B cell (primary cell): ENCODE data around the gene LRP2. TPM values are rescaled to one million over a fixed set of nuclear protein-coding genes. Genes with fewer than 3 reads are reported as not detected.
"Not testable (repeated sequence)": the region's sequence is repeated elsewhere in the genome, so short reads cannot be mapped to it uniquely, and the experiment has no call there.

Experiments used
- ATAC-seq: fragments of 200-7000 bp; cut with Tn5 transposase; one replicate; pipeline ENCODE4 v1.10.0; 2021; ENCODE audit warnings: low read depth, mild to moderate bottlenecking, moderate number of reproducible peaks, moderate library complexity
- CTCF ChIA-PET: fragments of 350-600 bp; sonication (Branson Sonifier 250); formaldehyde crosslinking; loops from one replicate; lab custom pipeline; 2021; ENCODE audit warnings: antibody characterized with exemption, inconsistent platforms; lab: Charles Lee
- POLR2A ChIA-PET: fragments of 350-600 bp; sonication (Branson Sonifier 250); formaldehyde crosslinking; loops from one replicate; lab custom pipeline; 2021; ENCODE audit warnings: antibody characterized with exemption; lab: Charles Lee
- DNase-seq: peaks from one replicate; pipeline ENCODE4 v3.0.0; 2013
- H2AFZ ChIP-seq: 2 replicates; pipeline ENCODE4 v1.6.1; 2012; ENCODE audit warnings: mild to moderate bottlenecking, low read depth, low read length; ENCODE audit not compliant: insufficient read depth, poor library complexity, severe bottlenecking
- H3K27ac ChIP-seq, 2 donors: 1 replicate in 1 of 2; 2 replicates in 1 of 2; pipeline ENCODE4 v1.5.1; 2012 to 2013; ENCODE audit warnings: low read length in 2 of 2, mild to moderate bottlenecking in 2 of 2, moderate library complexity in 1 of 2
- H3K27me3 ChIP-seq, 4 experiments: fragments of 200-600 bp in 1 of 4; sonication (generic) in 1 of 4; replicated peaks in 1 of 4; 1 replicate in 2 of 4; 2 replicates in 2 of 4; pipeline versions ENCODE4 v1.6.1 to v1.7.0; 2013 to 2016; ENCODE audit warnings: low read length in 3 of 4, mild to moderate bottlenecking in 2 of 4, mixed read lengths in 1 of 4, moderate library complexity in 1 of 4; ENCODE audit not compliant: insufficient read depth in 4 of 4, control insufficient read depth in 3 of 4; ENCODE audit errors: control extremely low read depth in 1 of 4
- H3K36me3 ChIP-seq, 2 experiments: replicated peaks in 1 of 2; 1 replicate in 1 of 2; 2 replicates in 1 of 2; pipeline versions ENCODE4 v1.6.1 to v1.7.1; 2013; ENCODE audit warnings: low read length in 1 of 2; ENCODE audit not compliant: insufficient read depth in 2 of 2, control insufficient read depth in 1 of 2; ENCODE audit errors: control extremely low read depth in 1 of 2, extremely low read depth in 1 of 2
- H3K4me1 ChIP-seq, 2 donors: fragments of 200-600 bp in 1 of 2; sonication (generic) in 1 of 2; 1 replicate in 1 of 2; 2 replicates in 1 of 2; pipeline versions ENCODE4 v1.5.1 to v1.6.1; 2013 to 2017; ENCODE audit warnings: low read length in 2 of 2; ENCODE audit not compliant: control insufficient read depth in 2 of 2, insufficient read depth in 2 of 2
- H3K4me2 ChIP-seq: replicated peaks from 2 replicates; pipeline ENCODE3; 2012; ENCODE audit warnings: mild to moderate bottlenecking, low read depth, low read length; ENCODE audit not compliant: poor library complexity, severe bottlenecking
- H3K4me3 ChIP-seq, 5 experiments: fragments of 200-600 bp in 1 of 5; sonication (generic) in 1 of 5; 1 replicate in 3 of 5; 2 replicates in 2 of 5; pipeline versions ENCODE4 v1.5.1 to v1.7.0; 2011 to 2016; ENCODE audit warnings: low read length in 4 of 5, mild to moderate bottlenecking in 4 of 5, low read depth in 2 of 5, control low read depth in 1 of 5, moderate library complexity in 1 of 5; ENCODE audit not compliant: insufficient read depth in 1 of 5; ENCODE audit errors: control extremely low read depth in 1 of 5, extremely low read depth in 1 of 5
- H3K79me2 ChIP-seq: fragments of 200-600 bp; sonication (generic); one replicate; pipeline ENCODE4 v1.6.0; 2016; ENCODE audit warnings: low read length; ENCODE audit not compliant: control insufficient read depth, insufficient read depth
- H3K9ac ChIP-seq: fragments of 200-600 bp; sonication (generic); 2 replicates; pipeline ENCODE4 v1.6.1; 2017; ENCODE audit warnings: mild to moderate bottlenecking, low read length, moderate library complexity
- H3K9me3 ChIP-seq, 3 donors: one replicate each; pipeline versions ENCODE4 v1.6.1 to v1.7.1; 2013; ENCODE audit warnings: low read length in 2 of 3; ENCODE audit not compliant: control insufficient read depth in 2 of 3, insufficient read depth in 1 of 3; ENCODE audit errors: control extremely low read depth in 1 of 3
- H4K20me1 ChIP-seq: 2 replicates; pipeline ENCODE4 v1.6.0; 2012; ENCODE audit warnings: mild to moderate bottlenecking, low read length; ENCODE audit not compliant: insufficient read depth, control insufficient read depth, poor library complexity, severe bottlenecking
- H3K27ac Mint-ChIP-seq: one replicate; pipeline ENCODE4 v1.8.0; 2021; ENCODE audit warnings: mixed read lengths
- H3K27me3 Mint-ChIP-seq: one replicate; pipeline ENCODE4 v1.8.0; 2021; ENCODE audit warnings: mixed read lengths
- H3K4me1 Mint-ChIP-seq: one replicate; pipeline ENCODE4 v1.8.0; 2021; ENCODE audit warnings: mixed read lengths
- H3K4me3 Mint-ChIP-seq: one replicate; pipeline ENCODE4 v1.8.0; 2021; ENCODE audit warnings: mixed read lengths
- H3K9me3 Mint-ChIP-seq: one replicate; pipeline ENCODE4 v1.8.0; 2022; ENCODE audit warnings: mixed read lengths; ENCODE audit not compliant: insufficient read depth
- EZH2 ChIP-seq: IDR thresholded peaks from 2 replicates; pipeline ENCODE4 v1.6.1; 2012; ENCODE audit warnings: borderline replicate concordance, low read depth, mild to moderate bottlenecking, moderate library complexity, low read length; ENCODE audit not compliant: insufficient read depth, poor library complexity, severe bottlenecking
- WGBS: methylation state at CpG from one replicate; pipeline ENCODE4 v1.1.5; 2013; ENCODE audit warnings: missing lambda C conversion rate; ENCODE audit not compliant: insufficient coverage; 5-methylcytosine and 5-hydroxymethylcytosine counted together
- intact Hi-C: fragments of 100-400 bp; cut with micrococcal nuclease; formaldehyde crosslinking; loops from one replicate; pipeline ENCODE4 v1.10.0; 2022
- polyA plus RNA-seq: library from polyadenylated mRNA; depleted of rRNA; stranded (reverse); fragments of >200 nt; gene quantifications from 2 replicates; pipeline ENCODE4 v1.2.3, GENCODE V29; 2012
- total RNA-seq, 2 donors: library from RNA; stranded (reverse); fragments of 120-200 nt in 1 of 2; gene quantifications; 1 replicate in 1 of 2; 2 replicates in 1 of 2; pipeline versions ENCODE4 v1.2.3 to v1.2.4, GENCODE V29; 2013 to 2022
- TF ChIP-seq, protein P1 (sequence below): fragments of 200-600 bp; IDR thresholded peaks from one replicate; pipeline ENCODE4 v1.8.0; 2022; ENCODE audit warnings: antibody characterized with exemption, mild to moderate bottlenecking

LRP2 gene
- total and polyA plus RNA-seq, 2 donors (not counting 1 experiment from before 2014, with no cell fraction given) = not detected

DNA sequence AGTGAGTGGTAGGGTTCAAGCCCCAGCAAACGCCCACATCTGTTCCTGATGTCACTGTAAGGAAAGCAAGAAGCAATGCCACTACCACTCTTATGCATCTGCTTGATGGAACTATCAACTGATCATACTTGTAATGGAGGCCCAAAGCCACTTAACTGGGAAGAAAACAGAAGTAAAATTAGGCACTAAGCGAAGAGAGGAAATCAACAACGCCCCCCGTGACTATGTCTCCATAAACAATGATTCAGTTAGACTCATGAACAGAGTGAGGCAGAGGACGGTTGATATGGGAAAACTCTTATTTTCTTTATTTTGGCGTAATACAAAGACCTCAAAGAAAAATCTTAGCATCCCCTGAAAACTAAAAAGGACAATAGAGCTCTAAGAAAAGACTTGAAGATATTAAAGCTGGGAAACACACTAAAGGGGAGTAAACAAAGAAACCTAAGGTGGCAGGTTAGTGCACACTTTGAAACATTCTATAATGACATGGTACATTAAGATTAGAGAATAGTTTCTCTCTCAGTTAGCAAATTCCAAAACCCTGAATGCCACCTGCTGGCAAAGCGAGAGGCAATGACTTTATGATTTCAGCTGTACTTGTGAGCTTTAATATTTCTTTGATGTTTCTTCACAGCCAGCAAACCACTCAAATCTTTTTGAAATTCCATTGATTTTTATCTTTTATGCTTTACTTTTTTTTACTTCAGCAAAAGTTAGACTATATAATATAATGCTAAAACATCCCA is 86.5 kb downstream of the LRP2 start:
- CTCF ChIA-PET = no interaction called here
- 100% methylated on average over 1 of the region's 7 CpGs for WGBS
- POLR2A ChIA-PET = no interaction called here
- no peaks in the 10 kb centered on the region for H3K4me1 Mint-ChIP-seq
- peaks cover 7% of the 10 kb centered on the region for H3K27me3 Mint-ChIP-seq
- DNase-seq = no peak
- Histone ChIP-seq H3K27ac (no peak overlapping the region), H3K9ac (no peak overlapping the region), H3K4me2 (no peak overlapping the region), H3K4me3 (no peak overlapping the region), H3K9me3 (no peaks in the 10 kb centered on the region), H3K27me3 (no peaks in the 10 kb centered on the region), H3K36me3 (no peaks in the 10 kb centered on the region), H4K20me1 (no peaks in the 10 kb centered on the region), H2AFZ (no peak overlapping the region), H3K4me1 (no peaks in the 10 kb centered on the region), H3K79me2 (no peaks in the 10 kb centered on the region)
- no peaks in the 10 kb centered on the region for H3K9me3 Mint-ChIP-seq
- H3K27ac Mint-ChIP-seq = no peak overlapping the region
- no peak for TF ChIP-seq EZH2
- TF ChIP-seq, protein P1, sequence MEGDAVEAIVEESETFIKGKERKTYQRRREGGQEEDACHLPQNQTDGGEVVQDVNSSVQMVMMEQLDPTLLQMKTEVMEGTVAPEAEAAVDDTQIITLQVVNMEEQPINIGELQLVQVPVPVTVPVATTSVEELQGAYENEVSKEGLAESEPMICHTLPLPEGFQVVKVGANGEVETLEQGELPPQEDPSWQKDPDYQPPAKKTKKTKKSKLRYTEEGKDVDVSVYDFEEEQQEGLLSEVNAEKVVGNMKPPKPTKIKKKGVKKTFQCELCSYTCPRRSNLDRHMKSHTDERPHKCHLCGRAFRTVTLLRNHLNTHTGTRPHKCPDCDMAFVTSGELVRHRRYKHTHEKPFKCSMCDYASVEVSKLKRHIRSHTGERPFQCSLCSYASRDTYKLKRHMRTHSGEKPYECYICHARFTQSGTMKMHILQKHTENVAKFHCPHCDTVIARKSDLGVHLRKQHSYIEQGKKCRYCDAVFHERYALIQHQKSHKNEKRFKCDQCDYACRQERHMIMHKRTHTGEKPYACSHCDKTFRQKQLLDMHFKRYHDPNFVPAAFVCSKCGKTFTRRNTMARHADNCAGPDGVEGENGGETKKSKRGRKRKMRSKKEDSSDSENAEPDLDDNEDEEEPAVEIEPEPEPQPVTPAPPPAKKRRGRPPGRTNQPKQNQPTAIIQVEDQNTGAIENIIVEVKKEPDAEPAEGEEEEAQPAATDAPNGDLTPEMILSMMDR = no peak
- intact Hi-C loops = no loop called here
- no peak for ATAC-seq
- no peak overlapping the region for H3K4me3 Mint-ChIP-seq

DNA sequence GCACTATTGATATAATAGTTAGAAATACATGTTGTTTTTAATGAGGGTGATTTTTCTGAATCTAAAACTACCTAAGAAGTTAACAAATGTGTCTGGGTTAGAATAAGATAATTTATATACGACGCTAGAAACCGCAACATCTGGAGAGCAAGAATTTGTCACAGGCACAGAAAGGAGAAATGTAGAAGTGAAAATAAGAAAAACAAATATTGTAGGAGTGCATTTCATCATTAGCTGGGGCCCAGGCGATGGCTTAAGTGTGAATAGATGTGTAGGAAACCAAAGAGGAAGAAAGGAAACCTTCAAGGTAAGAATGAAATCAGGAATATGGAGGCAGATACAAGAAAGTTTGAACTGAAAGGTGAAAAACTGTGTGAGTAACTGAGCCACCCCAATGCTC is 90.3 kb downstream of the LRP2 start:
- TF ChIP-seq, protein P1 = no peak
- no peak for TF ChIP-seq EZH2

DNA sequence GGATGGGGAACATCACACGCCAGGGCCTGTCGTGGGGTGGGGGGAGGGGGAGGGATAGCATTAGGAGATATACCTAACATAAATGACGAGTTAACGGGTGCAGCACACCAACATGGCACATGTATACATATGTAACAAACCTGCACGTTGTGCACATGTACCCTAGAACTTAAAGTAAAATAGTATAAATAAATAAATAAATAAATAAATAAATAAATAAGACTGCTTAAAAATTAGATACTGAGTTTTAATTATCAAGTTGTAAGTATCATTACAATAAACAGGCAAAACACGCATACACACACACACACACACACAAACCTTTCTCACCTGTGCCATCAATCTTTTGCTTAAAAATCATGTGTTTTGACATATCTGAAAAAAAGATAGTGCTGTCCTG is 91.8 kb downstream of the LRP2 start:
- H3K4me3 Mint-ChIP-seq, H3K4me1 Mint-ChIP-seq, H3K27ac Mint-ChIP-seq, ATAC-seq, H3K4me3 ChIP-seq, H4K20me1 ChIP-seq, H3K9ac ChIP-seq, H3K36me3 ChIP-seq, CTCF ChIA-PET, H3K79me2 ChIP-seq, H3K9me3 Mint-ChIP-seq, DNase-seq, H3K9me3 ChIP-seq, H3K4me1 ChIP-seq, H3K27me3 Mint-ChIP-seq, POLR2A ChIA-PET, H3K27ac ChIP-seq, intact Hi-C loops, H2AFZ ChIP-seq, H3K4me2 ChIP-seq, H3K27me3 ChIP-seq: not testable (repeated sequence)
- WGBS = no CpG with 5 or more reads among the region's 6 CpGs

More for the DNA sequence above, 90.3 kb downstream of the LRP2 start:
- Histone ChIP-seq H3K27ac (no peak overlapping the region), H3K4me1 (no peaks in the 10 kb centered on the region), H3K79me2 (no peaks in the 10 kb centered on the region), H4K20me1 (no peaks in the 10 kb centered on the region), H3K36me3 (no peaks in the 10 kb centered on the region), H3K27me3 (no peaks in the 10 kb centered on the region), H3K9ac (no peak overlapping the region), H3K9me3 (no peaks in the 10 kb centered on the region), H3K4me2 (no peak overlapping the region), H3K4me3 (no peak overlapping the region), H2AFZ (no peak overlapping the region)
- H3K27me3 Mint-ChIP-seq = peaks cover 6% of the 10 kb centered on the region
- H3K4me3 Mint-ChIP-seq = no peak overlapping the region
- POLR2A ChIA-PET = no interaction called here
- CTCF ChIA-PET = no interaction called here
- no peaks in the 10 kb centered on the region for H3K4me1 Mint-ChIP-seq
- no peaks in the 10 kb centered on the region for H3K9me3 Mint-ChIP-seq
- no peak for ATAC-seq
- DNase-seq = no peak
- 77% methylated on average over 4 of the region's 4 CpGs for WGBS
- H3K27ac Mint-ChIP-seq = no peak overlapping the region
- intact Hi-C loops = no loop called here
